HL-60 (cell line): ENCODE results near the gene SLC9A7.

Experiments
- DNase-seq, 2 experiments: peaks; one replicate each; pipeline ENCODE4 v3.0.0-alpha.2; 2010 to 2020; ENCODE audit warnings: low read depth in 1 of 2, low spot score in 1 of 2
- H3K27ac ChIP-seq: fragments of 250-450 bp; sonication (Bioruptor Pico); replicated peaks from 2 replicates; pipeline ENCODE4 v1.5.1; 2020; ENCODE audit warnings: mild to moderate bottlenecking, moderate library complexity
- H3K27me3 ChIP-seq: fragments of 250-450 bp; sonication (Bioruptor Pico); 2 replicates; pipeline ENCODE4 v1.5.1; 2021; ENCODE audit warnings: mild to moderate bottlenecking, moderate library complexity; ENCODE audit not compliant: insufficient read depth, poor library complexity, severe bottlenecking
- H3K4me3 ChIP-seq: replicated peaks from 2 replicates; pipeline ENCODE4 v1.5.1; 2011; ENCODE audit warnings: mild to moderate bottlenecking, control low read depth, low read length; ENCODE audit not compliant: insufficient read depth
- CTCF ChIP-seq: IDR thresholded peaks from one replicate; pipeline ENCODE4 v1.5.1; 2011; ENCODE audit warnings: low read length, control low read depth, inconsistent platforms; ENCODE audit not compliant: insufficient read depth
- GABPA ChIP-seq: IDR thresholded peaks from 2 replicates; pipeline ENCODE4 v1.6.1; 2012; ENCODE audit warnings: low read depth
- POLR2AphosphoS5 ChIP-seq: IDR thresholded peaks from 2 replicates; pipeline ENCODE4 v1.6.1; 2012; ENCODE audit warnings: low read depth
- SPI1 ChIP-seq: IDR thresholded peaks from 2 replicates; pipeline ENCODE4 v1.6.1; 2012; ENCODE audit warnings: low read depth, mild to moderate bottlenecking, borderline replicate concordance
- TF ChIP-seq, protein P1 (sequence below): IDR thresholded peaks from 2 replicates; pipeline ENCODE4 v1.6.1; 2012; ENCODE audit warnings: low read depth; ENCODE audit not compliant: insufficient replicate concordance

Gene SLC9A7

GRCh38 chrX:46553935-46554334 lies 205.0 kb downstream of the SLC9A7 start:
- TF ChIP-seq, protein P1, sequence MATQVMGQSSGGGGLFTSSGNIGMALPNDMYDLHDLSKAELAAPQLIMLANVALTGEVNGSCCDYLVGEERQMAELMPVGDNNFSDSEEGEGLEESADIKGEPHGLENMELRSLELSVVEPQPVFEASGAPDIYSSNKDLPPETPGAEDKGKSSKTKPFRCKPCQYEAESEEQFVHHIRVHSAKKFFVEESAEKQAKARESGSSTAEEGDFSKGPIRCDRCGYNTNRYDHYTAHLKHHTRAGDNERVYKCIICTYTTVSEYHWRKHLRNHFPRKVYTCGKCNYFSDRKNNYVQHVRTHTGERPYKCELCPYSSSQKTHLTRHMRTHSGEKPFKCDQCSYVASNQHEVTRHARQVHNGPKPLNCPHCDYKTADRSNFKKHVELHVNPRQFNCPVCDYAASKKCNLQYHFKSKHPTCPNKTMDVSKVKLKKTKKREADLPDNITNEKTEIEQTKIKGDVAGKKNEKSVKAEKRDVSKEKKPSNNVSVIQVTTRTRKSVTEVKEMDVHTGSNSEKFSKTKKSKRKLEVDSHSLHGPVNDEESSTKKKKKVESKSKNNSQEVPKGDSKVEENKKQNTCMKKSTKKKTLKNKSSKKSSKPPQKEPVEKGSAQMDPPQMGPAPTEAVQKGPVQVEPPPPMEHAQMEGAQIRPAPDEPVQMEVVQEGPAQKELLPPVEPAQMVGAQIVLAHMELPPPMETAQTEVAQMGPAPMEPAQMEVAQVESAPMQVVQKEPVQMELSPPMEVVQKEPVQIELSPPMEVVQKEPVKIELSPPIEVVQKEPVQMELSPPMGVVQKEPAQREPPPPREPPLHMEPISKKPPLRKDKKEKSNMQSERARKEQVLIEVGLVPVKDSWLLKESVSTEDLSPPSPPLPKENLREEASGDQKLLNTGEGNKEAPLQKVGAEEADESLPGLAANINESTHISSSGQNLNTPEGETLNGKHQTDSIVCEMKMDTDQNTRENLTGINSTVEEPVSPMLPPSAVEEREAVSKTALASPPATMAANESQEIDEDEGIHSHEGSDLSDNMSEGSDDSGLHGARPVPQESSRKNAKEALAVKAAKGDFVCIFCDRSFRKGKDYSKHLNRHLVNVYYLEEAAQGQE: no peak
- TF ChIP-seq SPI1 (no peak), POLR2AphosphoS5 (no peak), CTCF (no peak), GABPA (no peak)
- Histone ChIP-seq H3K27me3 (no peaks in the 10 kb centered on the region), H3K27ac (no peak overlapping the region), H3K4me3 (no peak overlapping the region)
- DNase-seq: no peak

- DNase-seq: no peak
Observed at GRCh38 chrX:46551494-46552128, 207.3 kb downstream of the SLC9A7 start.

GRCh38 chrX:46549914-46550313 lies 209.0 kb downstream of the SLC9A7 start:
- Histone ChIP-seq H3K27me3 (no peaks in the 10 kb centered on the region), H3K27ac (no peak overlapping the region), H3K4me3 (no peak overlapping the region)
- no peak for DNase-seq
- TF ChIP-seq CTCF: no peak

More at GRCh38 chrX:46551494-46552128, 207.3 kb downstream of the SLC9A7 start:
- H3K27ac ChIP-seq: no peak overlapping the region
- TF ChIP-seq GABPA (no peak), CTCF (no peak), POLR2AphosphoS5 (no peak), SPI1 (no peak)
- TF ChIP-seq, protein P1: no peak
- H3K4me3 ChIP-seq: no peak overlapping the region
- H3K27me3 ChIP-seq: no peaks in the 10 kb centered on the region
